SU-DHL-6 (cell line): ENCODE data around the gene FEM1C.

Source experiments
- CTCF ChIP-seq: fragments of 200-600 bp; sonication (generic); IDR thresholded peaks from one replicate; pipeline ENCODE4 v1.5.1; 2017; ENCODE audit warnings: antibody characterized with exemption, mild to moderate bottlenecking, low read length, moderate library complexity; ENCODE audit not compliant: insufficient read depth, poor library complexity, severe bottlenecking
- EZH2phosphoT487 ChIP-seq: fragments of 200-600 bp; sonication (generic), shearing (Covaris generic); conservative IDR thresholded peaks from 2 replicates; pipeline ENCODE4 v1.6.1; 2018; ENCODE audit warnings: mild to moderate bottlenecking, antibody characterized with exemption, low read length, moderate library complexity, mixed read lengths

GRCh38 chr5:115470921-115471320 is 73.7 kb downstream of the FEM1C start:
- TF ChIP-seq CTCF (no peak), EZH2phosphoT487 (no peak)
